ENCODE measurements around the gene ZNF764.

ZNF764 gene

GRCh38 chr16:30557707-30557956 lies 542 bp downstream of the ZNF764 start:
- intact Hi-C loops (cut with DNase I; ENCODE audit: low total_unique reads): no loop called here
- DNase-seq: no peak
- no peak for TF ChIP-seq CTCF (IDR thresholded peaks at IDR 0.05)

DNA sequence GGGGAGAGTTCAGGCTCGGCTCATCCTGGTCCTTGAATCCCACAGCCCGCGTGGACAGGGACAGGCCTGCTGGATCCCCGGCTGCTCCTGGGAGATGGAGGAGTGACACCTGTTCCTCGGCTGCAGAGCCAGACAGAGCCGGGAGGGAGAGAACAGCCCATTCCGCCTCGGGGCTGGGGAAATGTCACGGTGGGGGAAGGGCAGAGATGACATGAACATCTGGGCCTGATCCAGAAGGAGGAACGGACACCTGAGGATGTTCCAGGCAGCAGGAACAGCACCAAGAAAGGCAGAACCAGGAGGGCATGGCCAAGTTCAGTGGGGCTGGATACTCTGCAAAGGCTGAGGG lies 2.1 kb downstream of the ZNF764 start:
- no peaks in the 10 kb centered on the region for H3K9me3 ChIP-seq
- no peak overlapping the region for H3K27ac ChIP-seq
- intact Hi-C loops (cut with DNase I; ENCODE audit: low total_unique reads): no loop called here
- DNase-seq: no peak
- peaks cover 0 to 24% (median 18%) of the 10 kb centered on the region in 4 donors for H3K4me1 ChIP-seq
- no peaks in the 10 kb centered on the region for H3K27me3 ChIP-seq
- no peak overlapping the region for H3K4me3 ChIP-seq
- H3K36me3 ChIP-seq: peaks cover 19 to 43% (median 25%) of the 10 kb centered on the region in 3 donors
- TF ChIP-seq CTCF (IDR thresholded peaks at IDR 0.05): no peak

More at GRCh38 chr16:30557707-30557956, 542 bp downstream of the ZNF764 start:
- Histone ChIP-seq H3K36me3 (peaks cover 19 to 39% (median 25%) of the 10 kb centered on the region in 3 donors), H3K4me3 (peak overlapping the region; percentile 85 to 93), H3K27me3 (no peaks in the 10 kb centered on the region), H3K9me3 (no peaks in the 10 kb centered on the region), H3K27ac (peak overlapping the region; percentile 93 to 96), H3K4me1 (peaks cover 0 to 29% (median 20%) of the 10 kb centered on the region in 4 donors)

GRCh38 chr16:30555315-30556124 lies 2.7 kb downstream of the ZNF764 start:
- Histone ChIP-seq H3K27ac (no peak overlapping the region), H3K9me3 (no peaks in the 10 kb centered on the region), H3K36me3 (peaks cover 19 to 43% (median 25%) of the 10 kb centered on the region in 3 donors), H3K4me1 (peaks cover 0 to 20% (median 16%) of the 10 kb centered on the region in 4 donors), H3K27me3 (no peaks in the 10 kb centered on the region), H3K4me3 (no peak overlapping the region)
- TF ChIP-seq CTCF (IDR thresholded peaks at IDR 0.05): no peak
- no peak for DNase-seq
- intact Hi-C loops (cut with DNase I; ENCODE audit: low total_unique reads): no loop called here

DNA sequence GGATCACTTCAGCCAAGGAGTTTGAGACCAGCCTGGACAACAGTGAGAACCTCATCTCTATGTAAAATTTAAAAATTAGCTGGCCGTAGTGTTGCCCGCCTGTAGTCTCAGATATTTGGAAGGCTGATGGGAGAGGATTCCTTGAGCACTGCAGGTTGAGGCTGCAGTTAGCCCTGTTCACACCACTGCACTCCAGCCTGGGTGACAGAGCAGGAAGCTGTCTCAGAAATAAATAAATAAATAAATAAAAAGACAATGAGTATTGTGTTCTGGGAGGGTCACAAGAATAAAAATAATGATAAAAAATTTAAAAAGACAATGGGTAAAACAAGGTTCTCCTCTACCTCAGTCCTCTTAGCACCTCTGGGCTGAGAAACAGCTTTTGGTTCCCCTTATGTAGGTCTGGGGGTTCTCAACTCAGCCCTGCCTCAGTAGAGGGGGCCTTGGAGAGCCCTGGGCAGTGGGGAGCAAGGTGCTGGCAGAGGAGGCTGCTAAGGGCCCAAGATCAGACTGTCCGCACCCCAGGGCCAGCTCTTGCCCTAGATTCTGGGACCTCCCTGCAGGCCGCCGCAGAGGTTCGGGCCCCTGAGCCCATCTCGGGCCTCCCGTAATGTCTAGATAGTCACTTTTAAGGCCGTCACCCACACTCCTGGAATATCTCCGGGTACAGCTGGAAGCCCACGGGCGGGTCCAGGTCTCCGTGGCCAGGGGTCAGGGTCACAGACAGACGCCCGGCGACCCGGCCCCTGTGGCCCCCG lies 3.4 kb downstream of the ZNF764 start:
- Histone ChIP-seq H3K4me1 (peaks cover 0 to 20% (median 16%) of the 10 kb centered on the region in 4 donors), H3K27ac (no peak overlapping the region), H3K9me3 (no peaks in the 10 kb centered on the region), H3K36me3 (peaks cover 19 to 43% (median 25%) of the 10 kb centered on the region in 3 donors), H3K4me3 (no peak overlapping the region), H3K27me3 (no peaks in the 10 kb centered on the region)
- intact Hi-C loops (cut with DNase I; ENCODE audit: low total_unique reads): no loop called here
- no peak for TF ChIP-seq CTCF (IDR thresholded peaks at IDR 0.05)
- no peak for DNase-seq

GRCh38 chr16:30553393-30553899 lies 4.7 kb downstream of the ZNF764 start:
- no peaks in the 10 kb centered on the region for H3K9me3 ChIP-seq
- H3K36me3 ChIP-seq: peaks cover 19 to 43% (median 25%) of the 10 kb centered on the region in 3 donors
- no peak for TF ChIP-seq CTCF (IDR thresholded peaks at IDR 0.05)
- peaks cover 0 to 18% (median 16%) of the 10 kb centered on the region in 4 donors for H3K4me1 ChIP-seq
- H3K27ac ChIP-seq: no peak overlapping the region
- no peaks in the 10 kb centered on the region for H3K27me3 ChIP-seq
- DNase-seq: no peak
- intact Hi-C loops (cut with DNase I; ENCODE audit: low total_unique reads): no loop called here
- no peak overlapping the region for H3K4me3 ChIP-seq

Data from tibial artery (tissue), 4 donors.